Loucy (cell line): ENCODE measurements around the gene CNTROB.

ENCODE experiments used
- H2AFZ ChIP-seq: fragments of 200-600 bp; sonication (generic); 2 replicates; pipeline ENCODE4 v1.6.0; 2016; ENCODE audit warnings: antibody characterized with exemption, mild to moderate bottlenecking, low read length, moderate library complexity
- H3F3A ChIP-seq: fragments of 200-600 bp; 2 replicates; pipeline ENCODE4 v1.6.0; 2016; ENCODE audit warnings: antibody characterized with exemption, low read depth, mild to moderate bottlenecking
- H3K27me3 ChIP-seq: fragments of 200-600 bp; sonication (generic); 2 replicates; pipeline ENCODE4 v1.6.1; 2014; ENCODE audit warnings: low read length, mild to moderate bottlenecking; ENCODE audit not compliant: insufficient read depth, poor library complexity, severe bottlenecking
- H3K36me3 ChIP-seq: fragments of 200-600 bp; sonication (generic); 2 replicates; pipeline ENCODE4 v1.6.1; 2016; ENCODE audit warnings: low read length; ENCODE audit not compliant: insufficient read depth
- H3K4me1 ChIP-seq: fragments of 200-600 bp; sonication (generic); 2 replicates; pipeline ENCODE4 v1.5.1; 2014; ENCODE audit warnings: low read length, mild to moderate bottlenecking; ENCODE audit not compliant: insufficient read depth, poor library complexity, severe bottlenecking
- H3K4me2 ChIP-seq: fragments of 200-600 bp; sonication (generic); 2 replicates; pipeline ENCODE4 v1.6.0; 2014; ENCODE audit warnings: antibody characterized with exemption, low read length, low read depth, mild to moderate bottlenecking; ENCODE audit not compliant: poor library complexity, severe bottlenecking
- H3K4me3 ChIP-seq: fragments of 200-600 bp; sonication (generic); 2 replicates; pipeline ENCODE4 v1.5.1; 2014; ENCODE audit warnings: low read length, mild to moderate bottlenecking, mixed read lengths; ENCODE audit not compliant: poor library complexity, severe bottlenecking
- H3K79me2 ChIP-seq: fragments of 200-600 bp; sonication (generic); 2 replicates; pipeline ENCODE4 v1.6.1; 2014; ENCODE audit warnings: low read length; ENCODE audit not compliant: insufficient read depth
- H3K9ac ChIP-seq: fragments of 200-600 bp; sonication (generic); 2 replicates; pipeline ENCODE4 v1.6.0; 2014; ENCODE audit warnings: mild to moderate bottlenecking, low read depth, low read length, moderate library complexity; ENCODE audit not compliant: poor library complexity, severe bottlenecking
- H3K9me2 ChIP-seq: fragments of 200-600 bp; sonication (generic); replicated peaks from 2 replicates; pipeline ENCODE4 v1.6.1; 2016; ENCODE audit warnings: low read depth, low read length, mixed read lengths
- H3K9me3 ChIP-seq: fragments of 200-600 bp; sonication (generic); 2 replicates; pipeline ENCODE4 v1.6.1; 2014; ENCODE audit warnings: mild to moderate bottlenecking, antibody characterized with exemption, low read length, low read depth; ENCODE audit not compliant: insufficient read depth
- H4K20me1 ChIP-seq: fragments of 200-600 bp; sonication (generic); 2 replicates; pipeline ENCODE4 v1.6.0; 2014; ENCODE audit warnings: antibody characterized with exemption, low read length, mild to moderate bottlenecking; ENCODE audit not compliant: insufficient read depth, poor library complexity, severe bottlenecking
- CTCF ChIP-seq: fragments of 200-600 bp; sonication (generic); conservative IDR thresholded peaks from 2 replicates; pipeline ENCODE4 v1.5.1; 2014; ENCODE audit warnings: mild to moderate bottlenecking, antibody characterized with exemption, low read length
- EZH2phosphoT487 ChIP-seq: fragments of 200-600 bp; IDR thresholded peaks from 2 replicates; pipeline ENCODE4 v1.6.1; 2018; ENCODE audit warnings: antibody characterized with exemption, mild to moderate bottlenecking, moderate library complexity, borderline replicate concordance

Gene CNTROB

GRCh38 chr17:7971651-7972050 lies 39.6 kb downstream of the CNTROB start:
- no peak overlapping the region for H3K9ac ChIP-seq
- no peaks in the 10 kb centered on the region for H3K36me3 ChIP-seq
- H3K4me3 ChIP-seq, result no peak overlapping the region
- H3K4me1 ChIP-seq, result no peaks in the 10 kb centered on the region
- TF ChIP-seq CTCF (no peak), EZH2phosphoT487 (no peak)
- no peak overlapping the region for H2AFZ ChIP-seq
- H3F3A ChIP-seq, result no peaks in the 10 kb centered on the region
- H4K20me1 ChIP-seq, result no peaks in the 10 kb centered on the region
- no peak overlapping the region for H3K4me2 ChIP-seq
- no peaks in the 10 kb centered on the region for H3K27me3 ChIP-seq
- H3K9me2 ChIP-seq, result no peaks in the 10 kb centered on the region
- H3K9me3 ChIP-seq, result peaks cover 17% of the 10 kb centered on the region
- no peaks in the 10 kb centered on the region for H3K79me2 ChIP-seq

GRCh38 chr17:7972131-7972785 lies 40.3 kb downstream of the CNTROB start:
- Histone ChIP-seq H3K4me1 (no peaks in the 10 kb centered on the region), H4K20me1 (no peaks in the 10 kb centered on the region), H2AFZ (peak overlapping the region; percentile 36; the same call in 1 of the 2 replicates), H3K36me3 (no peaks in the 10 kb centered on the region), H3K9me2 (no peaks in the 10 kb centered on the region), H3K79me2 (no peaks in the 10 kb centered on the region), H3K4me3 (no peak overlapping the region), H3K9me3 (peaks cover 17% of the 10 kb centered on the region), H3K27me3 (no peaks in the 10 kb centered on the region), H3K9ac (no peak overlapping the region), H3K4me2 (no peak overlapping the region), H3F3A (no peaks in the 10 kb centered on the region)
- TF ChIP-seq EZH2phosphoT487 (no peak), CTCF (peak; percentile 46)

GRCh38 chr17:7974638-7975131 lies 42.7 kb downstream of the CNTROB start:
- no peaks in the 10 kb centered on the region for H4K20me1 ChIP-seq

More at GRCh38 chr17:7974638-7975131, 42.7 kb downstream of the CNTROB start:
- Histone ChIP-seq H3K9me3 (peaks cover 17% of the 10 kb centered on the region), H3K4me1 (no peaks in the 10 kb centered on the region), H3K4me2 (no peak overlapping the region), H3K4me3 (no peak overlapping the region), H3K79me2 (no peaks in the 10 kb centered on the region), H3K27me3 (no peaks in the 10 kb centered on the region), H2AFZ (no peak overlapping the region), H3K36me3 (no peaks in the 10 kb centered on the region), H3K9me2 (no peaks in the 10 kb centered on the region), H3F3A (no peaks in the 10 kb centered on the region), H3K9ac (no peak overlapping the region)
- TF ChIP-seq EZH2phosphoT487 (no peak), CTCF (no peak)
